GM19351 (cell line): ENCODE measurements around the gene ATP11A.
"Not testable (repeated sequence)": the region's sequence is repeated elsewhere in the genome, so short reads cannot be mapped to it uniquely, and the experiment has no call there.

ENCODE experiments used
- ATAC-seq: cut with Tn5 transposase; IDR thresholded peaks from one replicate; pipeline ENCODE4 v1.9.1; 2021; ENCODE audit warnings: mild to moderate bottlenecking, moderate library complexity; ENCODE audit not compliant: unreplicated experiment

Gene ATP11A

DNA sequence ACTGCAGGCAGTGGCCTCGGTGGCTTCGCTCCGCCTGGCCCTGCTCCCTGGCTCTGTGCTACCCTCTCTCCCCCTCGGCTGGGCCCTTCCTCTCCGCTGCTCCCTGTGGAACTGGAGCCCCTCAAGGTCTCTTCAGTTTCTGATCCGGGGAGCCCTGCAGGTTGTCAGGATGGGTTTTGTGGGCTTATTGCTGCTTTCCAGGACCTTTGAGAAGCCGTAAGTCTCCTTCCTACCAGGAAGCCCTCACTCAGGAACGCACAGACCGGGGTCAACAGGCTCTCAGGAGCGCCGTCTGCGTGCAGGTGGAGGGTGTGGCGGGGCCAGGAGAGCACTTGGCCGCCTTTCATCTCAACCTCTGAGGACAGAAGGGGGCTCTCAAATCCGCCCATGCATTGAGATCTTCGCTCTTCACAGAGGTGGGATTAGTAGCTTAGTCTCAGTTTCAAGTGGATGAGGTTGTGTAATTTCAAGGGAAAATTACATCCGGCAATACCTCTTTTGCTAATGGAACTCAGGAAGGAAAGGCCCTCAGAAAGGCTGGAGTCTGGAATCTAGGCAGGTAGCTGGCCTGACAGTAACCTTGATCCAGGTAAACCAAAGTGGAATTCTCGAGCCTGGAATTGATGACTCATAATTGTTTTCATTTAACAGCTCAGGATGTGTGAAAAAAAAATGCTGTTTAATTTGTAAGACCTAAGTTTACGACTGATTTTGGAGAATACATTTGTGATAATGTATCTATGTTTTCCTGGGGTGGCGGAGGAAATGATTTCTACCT lies 102.0 kb downstream of the ATP11A start:
- ATAC-seq = no peak

DNA sequence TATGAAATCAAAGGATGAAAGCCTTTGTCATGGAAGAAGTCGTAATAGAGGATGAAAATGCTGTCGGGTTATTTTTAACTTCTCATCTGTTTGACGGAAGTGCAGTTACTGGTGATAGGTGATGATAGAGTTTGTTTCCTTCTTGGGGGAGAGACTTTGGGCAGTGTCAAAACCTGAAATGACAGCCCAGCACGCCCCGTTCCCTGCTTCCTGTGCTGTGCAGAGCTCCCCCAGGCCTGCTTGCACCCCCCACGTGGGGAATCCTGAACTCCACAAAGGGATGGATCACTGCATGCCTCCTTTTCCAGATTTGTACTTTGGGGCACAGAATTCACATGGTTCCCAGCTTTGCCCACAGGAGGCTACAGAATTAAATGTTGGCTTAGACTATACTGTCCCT lies 102.7 kb downstream of the ATP11A start:
- no peak for ATAC-seq

DNA sequence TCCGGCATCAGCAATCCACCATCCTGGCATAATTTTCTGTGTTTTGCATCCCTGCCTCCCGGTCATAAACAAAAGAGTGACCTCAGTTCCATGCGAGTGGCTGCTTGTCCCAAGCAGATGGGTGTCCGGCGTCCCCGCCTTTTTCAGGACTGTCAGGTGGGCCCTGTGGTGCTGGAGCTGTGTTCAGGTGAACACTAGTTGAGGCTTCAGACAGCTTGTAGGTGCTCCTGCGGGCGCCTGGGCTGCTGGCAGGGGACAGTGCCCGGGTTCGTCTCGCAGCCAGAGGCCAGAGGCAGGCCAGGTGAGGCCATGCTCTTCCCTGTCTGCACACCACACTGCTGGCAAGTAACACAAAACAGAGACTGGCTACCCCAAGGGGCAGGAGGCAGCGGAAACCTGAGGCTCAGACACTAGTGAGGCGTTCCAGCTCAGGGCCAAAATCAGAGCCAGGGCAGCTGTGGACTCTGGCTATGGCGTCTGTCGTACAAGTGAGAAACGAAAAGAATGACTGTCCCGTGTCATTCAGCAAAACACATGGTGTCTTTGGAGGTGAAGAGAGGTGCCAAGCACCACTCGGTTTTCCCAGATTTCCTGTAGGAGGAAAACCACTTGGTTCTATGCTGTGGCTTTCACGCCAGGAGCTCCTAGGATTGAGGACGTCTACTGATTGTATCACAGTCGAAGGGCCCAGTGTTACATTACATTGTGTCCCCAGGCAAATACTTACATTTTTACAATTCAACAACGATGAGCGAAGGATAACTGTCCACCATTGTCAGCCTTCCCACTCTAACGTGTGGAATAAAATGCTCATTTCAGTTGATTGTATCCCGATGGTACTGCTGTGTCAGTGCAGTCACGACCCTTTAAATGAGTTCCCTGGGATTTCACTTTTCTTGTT lies 104.0 kb downstream of the ATP11A start:
- ATAC-seq = no peak

DNA sequence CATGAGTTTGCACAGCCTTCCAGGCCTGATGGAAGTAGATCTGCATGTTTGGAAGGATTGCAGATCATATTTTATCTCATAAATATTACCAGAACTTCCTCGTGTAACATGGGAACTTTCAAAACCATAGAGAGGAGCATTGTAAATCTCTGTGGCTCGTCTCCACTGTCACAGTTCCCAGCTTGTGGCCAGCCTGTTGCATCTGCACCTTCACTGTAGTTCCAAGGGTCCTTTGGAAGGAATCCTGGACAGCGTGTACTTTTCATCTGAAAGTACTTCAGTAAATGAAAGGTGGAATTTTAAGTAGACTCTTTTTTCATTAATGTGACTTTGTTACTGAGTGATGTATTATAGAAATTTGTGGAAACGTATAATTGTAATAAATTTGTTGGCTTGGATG lies 105.4 kb downstream of the ATP11A start:
- no peak for ATAC-seq

DNA sequence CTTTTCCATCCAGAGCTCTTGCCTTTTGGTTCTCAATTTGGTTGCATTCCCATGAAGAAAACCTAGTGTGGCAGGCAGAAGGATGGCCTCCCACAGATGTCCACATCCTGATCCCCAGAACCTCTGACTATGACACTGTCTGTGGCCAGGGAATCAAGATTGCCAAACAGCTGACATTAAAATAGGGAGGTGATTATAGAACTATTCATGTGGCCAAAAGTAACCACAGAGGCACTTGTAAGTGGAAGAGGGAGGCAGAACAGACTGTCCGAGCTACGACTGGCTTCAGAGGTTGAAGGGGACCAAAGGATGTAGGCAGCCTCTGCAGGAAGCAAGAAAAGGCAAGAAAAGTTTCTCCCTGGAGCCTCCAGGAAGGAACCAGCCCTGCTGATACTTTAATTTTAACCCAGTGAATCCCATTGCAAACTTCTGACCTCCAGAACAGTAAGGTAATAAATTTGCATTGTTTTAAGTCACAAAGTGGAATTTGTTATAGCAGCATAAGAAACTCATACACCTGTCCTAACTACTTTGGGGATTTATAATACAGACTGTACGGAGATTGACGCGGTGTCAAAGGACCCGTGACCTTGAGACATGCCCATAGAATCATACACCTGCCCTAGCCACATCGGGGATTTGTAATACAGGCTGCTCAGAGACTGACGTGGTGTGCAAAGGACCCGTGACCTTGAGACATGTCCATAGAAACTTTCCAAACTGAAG lies 106.5 kb downstream of the ATP11A start:
- ATAC-seq = no peak

DNA sequence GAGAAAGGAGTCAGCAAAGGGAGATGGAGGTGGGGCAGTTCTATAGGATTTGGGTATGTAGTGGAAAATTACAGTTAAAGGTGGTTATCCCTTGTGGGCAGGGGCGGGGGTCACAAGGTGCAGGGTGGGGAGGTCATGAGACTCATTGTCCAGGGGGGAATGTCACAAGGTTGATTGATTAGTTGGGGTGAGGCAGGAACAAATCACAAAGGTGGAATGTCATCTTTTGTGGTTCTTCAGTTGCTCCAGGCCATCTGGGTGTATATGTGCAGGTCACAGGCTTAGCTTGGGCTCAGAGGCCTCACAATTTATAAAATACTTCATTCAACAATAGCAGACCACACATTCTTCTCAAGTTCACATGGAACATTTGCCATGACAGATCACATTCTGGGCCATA lies 109.6 kb downstream of the ATP11A start:
- no peak for ATAC-seq

DNA sequence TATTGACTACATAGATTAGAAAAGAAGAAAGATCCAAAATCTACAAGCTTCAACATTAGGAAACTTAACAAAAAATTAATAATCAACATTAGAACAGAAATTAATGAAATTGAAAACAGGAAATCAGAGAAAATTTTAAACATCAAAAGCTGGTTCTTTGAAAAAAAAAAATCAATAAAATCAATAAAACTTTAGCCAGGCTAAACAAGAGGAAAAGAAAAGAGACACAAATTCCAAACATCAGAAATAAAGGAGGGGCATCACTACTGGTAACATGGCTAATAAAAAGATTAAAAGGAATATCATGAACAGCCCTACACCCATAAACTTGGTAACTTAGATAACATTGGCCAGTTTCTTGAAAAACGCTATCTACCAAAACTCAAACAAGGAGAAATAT lies 110.2 kb downstream of the ATP11A start:
- no peak for ATAC-seq

DNA sequence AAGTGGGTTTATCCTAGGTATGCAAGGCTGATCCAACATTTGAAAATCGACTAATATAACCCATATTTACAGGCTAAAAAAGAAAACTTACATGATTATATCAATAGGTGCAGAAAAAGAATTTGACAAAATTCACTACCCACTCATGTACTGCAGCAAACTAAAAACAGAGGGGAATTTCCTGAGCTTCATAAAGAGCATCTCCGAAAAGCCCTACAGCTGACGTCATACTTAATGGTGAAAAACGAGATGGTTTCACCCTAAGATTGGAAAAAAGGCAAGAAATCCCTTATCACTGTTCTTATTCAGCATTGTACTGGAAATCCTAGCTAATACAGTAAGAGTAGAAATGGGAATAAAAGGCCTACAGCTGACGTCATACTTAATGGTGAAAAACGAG lies 111.0 kb downstream of the ATP11A start:
- ATAC-seq = not testable (repeated sequence)

DNA sequence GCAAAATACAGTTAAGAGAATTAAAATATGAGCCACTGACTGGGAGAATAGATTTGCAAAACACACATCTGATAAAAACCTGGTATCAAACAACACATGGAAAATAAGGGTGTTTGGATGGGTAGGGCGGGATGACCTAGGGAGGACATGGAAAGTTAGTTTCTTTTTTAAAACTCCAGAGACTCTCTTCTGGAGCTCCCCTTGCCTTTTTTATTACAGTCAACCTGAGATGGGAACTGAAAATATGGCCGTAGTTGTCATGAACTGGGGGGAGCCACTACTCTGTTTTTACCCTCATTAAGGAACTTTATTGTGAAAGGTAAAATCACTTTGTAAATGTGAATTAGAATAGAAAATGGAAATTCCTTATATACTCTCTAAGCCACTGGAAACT lies 113.0 kb downstream of the ATP11A start:
- peak; percentile 50 for ATAC-seq

DNA sequence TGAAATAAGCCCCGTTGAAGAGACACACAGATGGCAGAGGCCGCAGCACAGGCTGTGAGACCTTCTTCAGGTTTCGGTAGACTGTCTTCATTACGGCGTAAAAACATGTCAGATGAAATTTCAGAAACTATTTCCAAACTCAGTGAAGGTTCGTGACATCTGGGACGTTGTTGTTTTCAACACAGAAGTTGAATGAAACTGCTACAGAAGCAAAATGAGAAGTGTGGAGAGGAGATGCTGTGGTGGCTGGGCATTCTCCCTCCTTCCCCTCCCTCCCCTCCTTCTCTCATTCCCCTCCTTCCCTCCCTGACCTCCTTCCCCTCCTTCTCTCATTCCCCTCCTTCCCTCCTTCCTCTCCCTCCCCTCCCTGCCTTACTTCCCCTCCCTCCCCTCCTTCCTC lies 113.6 kb downstream of the ATP11A start:
- peak; percentile 78 for ATAC-seq

DNA sequence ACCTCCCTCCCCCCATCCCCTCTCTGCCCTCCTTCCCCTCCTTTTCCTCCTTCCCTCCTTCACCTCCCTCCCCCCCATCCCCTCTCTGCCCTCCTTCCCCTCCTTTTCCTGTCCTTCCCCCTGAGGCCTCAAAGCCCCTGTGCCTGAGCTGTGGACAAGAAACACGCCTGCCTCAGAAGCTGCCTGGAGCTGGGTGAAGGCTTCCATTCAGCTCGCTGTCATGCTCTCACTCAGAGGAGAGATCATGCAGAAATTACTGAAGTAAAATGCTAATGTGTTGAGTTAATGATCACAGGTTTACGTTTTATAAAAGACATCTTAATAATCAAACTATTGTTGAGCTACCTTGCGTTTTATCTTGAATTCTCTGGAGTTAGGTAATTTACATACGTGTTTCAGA lies 114.5 kb downstream of the ATP11A start:
- ATAC-seq = no peak

DNA sequence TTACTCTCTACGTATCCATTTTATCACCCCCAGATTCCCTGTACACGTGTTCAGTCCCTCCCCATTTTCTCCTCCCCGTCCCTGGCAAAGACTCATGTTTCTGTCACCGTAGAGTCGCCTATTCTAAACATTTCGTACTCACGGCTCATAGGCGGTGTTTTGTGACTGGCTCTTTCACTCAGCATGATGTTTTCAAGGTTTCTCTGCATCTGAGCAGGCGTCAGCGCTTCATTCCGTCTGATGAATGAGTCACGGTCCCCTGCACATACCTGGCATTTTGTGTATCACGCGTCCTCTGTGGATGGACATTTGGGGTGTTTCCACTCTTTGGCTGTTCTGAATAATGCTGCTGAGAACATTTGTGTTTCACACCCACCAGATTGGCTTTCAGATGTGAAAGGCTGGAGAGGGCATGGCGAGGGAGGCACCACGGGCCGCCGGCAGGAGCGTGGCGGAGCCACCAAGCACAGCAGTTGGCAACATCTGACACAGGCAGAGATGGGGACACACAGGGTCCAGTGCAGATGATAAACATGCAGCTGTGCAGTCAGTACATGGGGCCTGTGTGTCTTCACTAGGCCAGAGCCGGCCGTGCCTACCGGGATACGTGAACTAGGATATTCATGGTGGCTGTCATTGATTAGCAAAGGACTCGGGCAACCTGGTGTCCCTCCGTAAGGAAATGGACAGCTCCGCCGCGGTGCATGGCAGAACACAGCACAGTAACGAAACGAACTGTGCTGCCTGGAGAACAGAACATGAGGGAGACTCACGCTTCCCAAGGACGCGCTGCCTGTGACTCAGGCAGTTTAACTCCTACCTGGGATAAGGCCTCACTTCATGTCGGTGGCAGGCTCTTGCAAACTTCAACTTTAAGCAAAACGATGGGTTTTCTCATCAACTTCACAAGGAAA lies 117.2 kb downstream of the ATP11A start:
- no peak for ATAC-seq

DNA sequence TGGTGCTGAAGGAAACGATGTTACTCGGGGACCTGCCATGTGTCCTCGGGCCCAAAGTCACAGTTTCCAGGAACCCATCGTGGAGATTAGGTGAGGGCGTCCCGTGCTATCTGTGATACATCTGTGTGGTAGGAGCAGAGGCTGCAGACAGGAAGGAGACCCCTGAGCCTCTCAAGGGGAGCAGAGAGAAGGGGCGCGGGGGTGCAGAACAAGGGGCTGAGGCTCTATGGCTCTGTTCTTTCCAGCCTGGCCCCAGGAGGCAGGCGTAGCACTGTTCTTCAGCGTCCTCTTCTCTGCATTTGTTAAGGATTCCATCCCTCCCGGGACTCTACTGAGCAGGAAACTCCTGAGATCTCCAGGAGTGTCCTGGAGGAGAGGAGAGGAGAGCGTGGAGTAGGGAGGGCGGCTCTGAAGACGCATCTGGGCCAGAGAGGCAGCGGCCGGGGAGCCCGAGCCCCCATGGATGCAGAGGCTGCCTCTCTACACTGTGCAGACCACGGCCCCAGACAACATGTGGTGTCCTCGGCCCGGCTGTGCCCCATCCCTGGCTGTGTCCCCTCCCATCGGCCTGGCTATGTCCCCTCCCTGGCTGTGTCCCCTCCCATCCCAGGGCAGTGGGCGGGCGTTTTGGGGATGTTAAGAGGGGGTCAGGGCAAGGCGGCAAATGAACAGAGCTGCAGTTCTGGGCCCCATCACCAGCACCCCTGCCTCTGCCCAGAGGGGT lies 118.0 kb downstream of the ATP11A start:
- ATAC-seq = no peak

DNA sequence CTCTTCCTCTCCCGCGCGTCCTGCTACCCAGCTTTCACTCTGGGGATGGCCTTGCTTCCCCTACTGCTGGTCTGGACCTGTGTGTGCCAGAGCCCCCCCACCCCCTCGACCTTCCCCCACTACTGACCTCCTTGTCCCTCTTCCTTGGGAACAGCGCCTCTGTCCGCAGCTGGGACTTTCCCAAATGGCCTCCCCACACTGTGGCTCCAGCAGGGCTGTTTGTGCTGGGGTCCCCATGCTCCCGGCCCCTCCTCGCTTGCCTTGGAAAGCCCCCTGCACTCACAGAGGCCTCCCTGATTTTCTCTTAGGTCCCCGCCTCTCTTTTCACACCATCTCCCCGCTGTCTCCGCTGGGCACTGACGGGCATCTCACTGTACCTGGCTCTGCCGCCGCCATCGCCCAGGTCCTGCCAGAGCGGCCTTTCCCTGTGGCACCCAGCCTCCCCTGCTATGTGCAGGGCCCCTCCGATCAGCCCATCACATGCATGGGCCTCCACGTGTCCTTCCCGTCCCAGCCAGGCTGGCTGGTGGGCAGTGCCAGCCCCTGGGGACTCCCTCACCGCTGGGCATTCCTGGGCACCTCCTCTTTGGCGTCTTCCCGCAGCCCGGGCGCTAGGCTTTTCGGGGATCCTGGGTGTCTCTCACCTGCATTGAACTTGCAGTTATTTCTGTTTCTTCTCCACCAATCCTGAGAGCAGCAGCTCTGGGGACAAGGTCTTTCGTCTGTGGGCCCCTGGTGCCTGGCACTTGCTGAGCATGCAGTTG lies 118.7 kb downstream of the ATP11A start:
- ATAC-seq = no peak

DNA sequence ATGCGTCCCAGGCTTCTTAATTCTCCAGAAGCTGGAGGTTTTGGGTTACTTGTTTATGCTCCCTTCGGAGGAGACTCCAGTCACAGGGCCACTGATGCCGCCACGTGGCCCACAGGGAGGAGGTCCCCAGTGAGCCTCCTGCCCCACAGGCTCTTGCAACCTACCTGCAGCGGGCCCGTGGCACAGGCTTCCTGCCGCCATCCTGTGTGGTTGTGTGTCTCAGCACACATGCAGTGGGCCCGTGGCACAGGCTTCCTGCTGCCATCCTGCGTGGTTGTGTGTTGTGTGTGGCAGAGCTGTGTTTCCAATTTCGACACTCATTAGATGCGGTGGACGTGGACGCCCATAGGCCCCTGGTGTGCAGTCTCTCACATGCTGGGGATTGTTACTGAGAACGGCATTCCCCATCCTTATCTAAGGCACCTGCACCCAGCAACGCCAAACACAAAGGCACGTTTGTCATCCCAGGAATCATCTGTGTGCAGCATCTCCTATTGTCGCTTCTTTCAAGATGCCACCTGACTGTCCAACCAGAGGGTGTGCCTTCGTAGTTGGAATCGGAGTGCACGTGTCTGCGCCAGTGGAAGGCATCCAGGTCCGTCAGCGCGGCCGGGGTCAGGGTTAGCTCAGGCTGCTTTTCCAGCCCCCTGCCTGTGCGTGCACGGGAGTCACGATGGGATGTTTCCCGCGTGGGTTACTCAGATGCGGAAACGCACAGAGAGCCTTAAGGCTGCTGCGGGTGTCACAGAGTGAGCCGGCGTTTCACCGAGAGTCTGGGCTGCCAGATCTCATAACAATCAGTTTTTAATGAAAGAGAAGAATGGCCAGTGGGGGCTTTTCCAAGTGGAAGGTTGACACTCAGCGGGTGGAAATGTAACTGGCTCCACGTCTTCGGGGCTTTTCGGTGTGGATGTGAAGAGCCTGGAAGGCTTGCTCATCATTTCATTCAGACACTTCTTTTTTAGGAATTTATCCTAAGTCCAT lies 119.8 kb downstream of the ATP11A start:
- no peak for ATAC-seq

DNA sequence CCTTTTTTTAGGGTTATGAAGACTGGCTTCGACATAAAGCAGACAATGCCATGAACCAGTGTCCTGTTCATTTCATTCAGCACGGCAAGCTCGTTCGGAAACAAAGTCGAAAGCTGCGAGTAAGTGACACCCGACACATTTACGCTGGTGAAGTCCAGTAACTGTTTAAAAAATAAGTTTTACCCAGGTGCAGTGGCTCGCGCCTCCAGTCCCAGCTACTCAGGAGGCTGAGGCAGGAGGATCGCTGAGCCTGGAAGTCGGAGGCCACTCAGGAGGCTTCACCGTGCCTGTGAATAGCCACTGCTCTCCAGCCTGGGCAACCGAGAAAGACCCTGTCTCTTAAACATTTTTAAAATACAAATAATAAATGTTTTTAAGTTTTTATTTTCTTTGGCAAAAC lies 120.8 kb downstream of the ATP11A start:
- no peak for ATAC-seq

DNA sequence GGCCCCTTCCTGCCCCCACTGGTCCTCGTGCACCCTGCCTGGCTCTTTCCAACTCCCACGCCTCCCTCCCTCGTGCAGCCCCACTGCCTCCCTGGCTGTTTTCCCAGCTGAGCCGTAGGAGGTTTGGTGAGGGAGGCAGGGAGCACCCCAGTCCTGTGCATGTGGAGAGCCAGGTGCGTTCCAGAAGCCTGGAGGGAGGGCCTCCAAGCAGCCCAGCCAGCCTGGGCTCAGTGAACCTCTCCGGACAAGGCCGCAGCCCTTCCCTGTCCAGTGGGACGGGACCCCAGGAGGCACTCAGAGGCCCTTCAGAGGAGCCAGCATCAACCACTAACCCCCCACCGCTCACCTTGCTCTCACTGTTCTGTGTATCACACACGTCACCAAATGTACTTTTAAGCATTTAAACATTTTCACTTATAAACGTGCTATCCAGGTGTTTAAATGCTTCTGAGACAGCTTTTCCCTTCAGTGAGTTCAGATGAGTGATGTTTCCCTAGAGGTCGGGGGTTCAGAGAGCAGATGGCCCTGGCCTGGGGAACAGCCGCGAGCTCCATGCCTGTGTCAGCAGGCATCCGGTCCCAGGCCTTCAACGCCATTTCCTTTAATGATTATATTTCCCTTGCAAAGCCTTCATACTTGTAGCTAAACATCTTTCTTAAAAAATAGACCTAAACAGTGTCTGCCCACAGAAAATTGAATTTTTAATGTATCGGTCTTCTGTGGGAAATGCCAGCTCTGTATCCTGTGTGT lies 122.6 kb downstream of the ATP11A start:
- ATAC-seq = no peak
